H9 (cell line): ENCODE measurements around the gene PCED1A. TPM values are rescaled to one million over a fixed set of nuclear protein-coding genes. Genes with fewer than 3 reads are reported as not detected.

ENCODE experiments used
- DNase-seq: peaks from one replicate; pipeline ENCODE4 v3.0.0-alpha.2; 2017
- H2AFZ ChIP-seq: one replicate; pipeline ENCODE4 v1.6.1; 2013; ENCODE audit warnings: mild to moderate bottlenecking, low read length, control low read depth, moderate library complexity
- H2AK5ac ChIP-seq: 2 replicates; pipeline ENCODE4 v1.6.1; 2013; ENCODE audit warnings: low read length, control low read depth, mixed read lengths; ENCODE audit not compliant: insufficient read length
- H2BK120ac ChIP-seq: one replicate; pipeline ENCODE4 v1.6.1; 2013; ENCODE audit warnings: low read depth, mild to moderate bottlenecking, low read length, control low read depth, inconsistent platforms; ENCODE audit not compliant: poor library complexity, severe bottlenecking
- H2BK12ac ChIP-seq: 2 replicates; pipeline ENCODE4 v1.6.1; 2013; ENCODE audit warnings: low read length, control low read depth, mixed read lengths, low read depth; ENCODE audit not compliant: insufficient read length
- H2BK15ac ChIP-seq: 2 replicates; pipeline ENCODE4 v1.6.1; 2013; ENCODE audit warnings: low read depth, low read length, control low read depth
- H2BK20ac ChIP-seq: one replicate; pipeline ENCODE4 v1.6.1; 2013; ENCODE audit warnings: low read depth, mild to moderate bottlenecking, low read length, control low read depth, inconsistent platforms; ENCODE audit not compliant: poor library complexity, severe bottlenecking
- H2BK5ac ChIP-seq: 2 replicates; pipeline ENCODE4 v1.6.1; 2013; ENCODE audit warnings: low read length, control low read depth, mixed read lengths; ENCODE audit not compliant: insufficient read length
- H3K14ac ChIP-seq: 2 replicates; pipeline ENCODE4 v1.6.1; 2013; ENCODE audit warnings: low read length, control low read depth; ENCODE audit not compliant: insufficient read depth
- H3K18ac ChIP-seq: 2 replicates; pipeline ENCODE4 v1.6.1; 2013; ENCODE audit warnings: low read depth, mild to moderate bottlenecking, mixed read lengths, low read length, control low read depth; ENCODE audit not compliant: insufficient read length
- H3K23ac ChIP-seq: 2 replicates; pipeline ENCODE4 v1.6.1; 2013; ENCODE audit warnings: low read length, control low read depth, mixed read lengths, low read depth; ENCODE audit not compliant: insufficient read length
- H3K23me2 ChIP-seq: 2 replicates; pipeline ENCODE4 v1.6.1; 2013; ENCODE audit warnings: low read depth, mild to moderate bottlenecking, mixed read lengths, low read length, control low read depth; ENCODE audit not compliant: insufficient read length, poor library complexity, severe bottlenecking
- H3K27ac ChIP-seq: 2 replicates; pipeline ENCODE4 v1.5.1; 2013; ENCODE audit warnings: low read length, control low read depth, mixed read lengths, low read depth; ENCODE audit not compliant: insufficient read length
- H3K27me3 ChIP-seq: 2 replicates; pipeline ENCODE4 v1.6.1; 2013; ENCODE audit warnings: low read length, control low read depth, inconsistent platforms; ENCODE audit not compliant: insufficient read depth
- H3K4ac ChIP-seq: 2 replicates; pipeline ENCODE4 v1.6.1; 2013; ENCODE audit warnings: low read depth, mild to moderate bottlenecking, control low read depth, inconsistent platforms, low read length, moderate library complexity
- H3K4me1 ChIP-seq: 2 replicates; pipeline ENCODE4 v1.6.1; 2013; ENCODE audit warnings: low read length, control low read depth, inconsistent platforms; ENCODE audit not compliant: insufficient read depth
- H3K4me2 ChIP-seq: 2 replicates; pipeline ENCODE4 v1.6.1; 2013; ENCODE audit warnings: low read length, control low read depth, mixed read lengths; ENCODE audit not compliant: insufficient read length, insufficient read depth
- H3K56ac ChIP-seq: 2 replicates; pipeline ENCODE4 v1.6.1; 2013; ENCODE audit warnings: low read depth, mild to moderate bottlenecking, mixed read lengths, low read length, control low read depth; ENCODE audit not compliant: insufficient read length
- H3K79me1 ChIP-seq: 2 replicates; pipeline ENCODE4 v1.6.1; 2013; ENCODE audit warnings: low read depth, mild to moderate bottlenecking, moderate library complexity, low read length, control low read depth, inconsistent platforms; ENCODE audit not compliant: insufficient read depth, poor library complexity, severe bottlenecking
- H3K79me2 ChIP-seq: 2 replicates; pipeline ENCODE4 v1.6.1; 2013; ENCODE audit warnings: low read length, control low read depth, inconsistent platforms; ENCODE audit not compliant: insufficient read depth
- H3K9ac ChIP-seq: 2 replicates; pipeline ENCODE4 v1.6.1; 2013; ENCODE audit warnings: low read length, control low read depth, mixed read lengths; ENCODE audit not compliant: insufficient read length; ENCODE audit errors: extremely low read depth
- H3K9me3 ChIP-seq: one replicate; pipeline ENCODE4 v1.6.1; 2013; ENCODE audit warnings: low read depth, low read length, inconsistent platforms; ENCODE audit not compliant: control insufficient read depth
- H3T11ph ChIP-seq: one replicate; pipeline ENCODE4 v1.6.1; 2013; ENCODE audit warnings: mild to moderate bottlenecking, low read length, control low read depth, inconsistent platforms
- H4K20me1 ChIP-seq: one replicate; pipeline ENCODE4 v1.6.1; 2013; ENCODE audit not compliant: control insufficient read depth, insufficient read length, insufficient read depth
- H4K5ac ChIP-seq: 2 replicates; pipeline ENCODE4 v1.6.1; 2013; ENCODE audit warnings: low read depth, mild to moderate bottlenecking, mixed read lengths, low read length, control low read depth; ENCODE audit not compliant: insufficient read length
- H4K8ac ChIP-seq: replicated peaks from 2 replicates; pipeline ENCODE4 v1.6.1; 2013; ENCODE audit warnings: low read length, control low read depth, mixed read lengths, low read depth; ENCODE audit not compliant: insufficient read length
- H4K91ac ChIP-seq: 2 replicates; pipeline ENCODE4 v1.6.1; 2013; ENCODE audit warnings: low read depth, mild to moderate bottlenecking, moderate library complexity, mixed read lengths, low read length, control low read depth; ENCODE audit not compliant: insufficient read length
- H3K27ac Mint-ChIP-seq, 3 experiments: 2 replicates in 2 of 3; 3 replicates in 1 of 3; pipeline ENCODE4 v1.8.0; 2020 to 2021; ENCODE audit warnings: mixed read lengths in 3 of 3, mild to moderate bottlenecking in 1 of 3, moderate library complexity in 1 of 3
- H3K27me3 Mint-ChIP-seq: 2 replicates; pipeline ENCODE4 v1.8.0; 2021; ENCODE audit warnings: low read depth, mild to moderate bottlenecking, moderate library complexity, mixed read lengths
- H3K36me3 Mint-ChIP-seq, 3 experiments: 2 replicates in 2 of 3; 3 replicates in 1 of 3; pipeline ENCODE4 v1.8.0; 2020 to 2021; ENCODE audit warnings: low read depth in 3 of 3, mixed read lengths in 3 of 3; ENCODE audit not compliant: insufficient read depth in 1 of 3
- H3K4me1 Mint-ChIP-seq, 2 experiments: 2 replicates each; pipeline ENCODE4 v1.8.0; 2020; ENCODE audit warnings: mixed read lengths in 2 of 2
- H3K4me3 Mint-ChIP-seq, 2 experiments: 2 replicates in 1 of 2; 3 replicates in 1 of 2; pipeline ENCODE4 v1.8.0; 2020 to 2021; ENCODE audit warnings: mild to moderate bottlenecking in 2 of 2, mixed read lengths in 2 of 2, moderate library complexity in 1 of 2
- H3K9me3 Mint-ChIP-seq, 2 experiments: 2 replicates in 1 of 2; 3 replicates in 1 of 2; pipeline ENCODE4 v1.8.0; 2020; ENCODE audit warnings: mild to moderate bottlenecking in 2 of 2, mixed read lengths in 2 of 2, moderate library complexity in 1 of 2
- WGBS: extraction: QIAGEN DNeasy Blood & Tissue Kit; methylation state at CpG from one replicate; pipeline ENCODE4 v1.1.7; 2013; ENCODE audit warnings: missing lambda C conversion rate, low lambda C conversion rate, mixed read lengths; ENCODE audit not compliant: insufficient read length; ENCODE audit errors: extremely low coverage; 5-methylcytosine and 5-hydroxymethylcytosine counted together
- total RNA-seq: library from RNA; stranded (reverse); gene quantifications from 2 replicates; pipeline ENCODE4 v1.2.1, GENCODE V29; 2021
- TF ChIP-seq, protein P1 (sequence below): fragments of 200-600 bp; sonication (generic); conservative IDR thresholded peaks from 3 replicates; pipeline ENCODE4 v1.8.0; 2021; ENCODE audit warnings: antibody characterized with exemption, mild to moderate bottlenecking

The PCED1A gene
- total RNA-seq, 1 experiment from 2014 or later, result 30.8 TPM

GRCh38 chr20:2814587-2815051 lies 25.8 kb downstream of the PCED1A start, which contains the start of gene C20orf141:
TSS of gene C20orf141 (plus strand) at chr20:2814987. CDS start at chr20:2815185, 198 bp downstream.
- H2BK5ac ChIP-seq, result no peak within 1 kb of the TSS
- H3K14ac ChIP-seq, result no peak within 1 kb of the TSS
- H2BK120ac ChIP-seq, result no peak within 1 kb of the TSS
- no peaks in the 10 kb centered on the region for H3K23me2 ChIP-seq
- WGBS, result no CpG with 5 or more reads among the region's 5 CpGs
- no peak within 1 kb of the TSS for H4K8ac ChIP-seq
- H3K18ac ChIP-seq, result no peak within 1 kb of the TSS
- H3T11ph ChIP-seq, result no peak within 1 kb of the TSS
- H3K4me1 Mint-ChIP-seq, result no peaks in the 10 kb centered on the region; a peak in 2 of 4 replicates
- H3K56ac ChIP-seq, result no peak within 1 kb of the TSS
- H3K23ac ChIP-seq, result no peak within 1 kb of the TSS
- peaks cover 8 to 11% of the 10 kb centered on the region in 2 experiments; a peak in 4 of 5 replicates for H3K9me3 Mint-ChIP-seq
- no peak within 1 kb of the TSS for H3K4me2 ChIP-seq
- no peaks in the 10 kb centered on the region for H3K9me3 ChIP-seq
- no peaks in the 10 kb centered on the region; a peak in 1 of 7 replicates for H3K36me3 Mint-ChIP-seq
- H2AK5ac ChIP-seq, result no peak within 1 kb of the TSS
- no peak within 1 kb of the TSS for H2AFZ ChIP-seq
- H3K27me3 Mint-ChIP-seq, result peaks cover 22% of the 10 kb centered on the region
- H3K9ac ChIP-seq, result no peak within 1 kb of the TSS
- H3K4me3 Mint-ChIP-seq, result no peak within 1 kb of the TSS
- H3K27ac ChIP-seq, result no peak within 1 kb of the TSS
- TF ChIP-seq, protein P1, sequence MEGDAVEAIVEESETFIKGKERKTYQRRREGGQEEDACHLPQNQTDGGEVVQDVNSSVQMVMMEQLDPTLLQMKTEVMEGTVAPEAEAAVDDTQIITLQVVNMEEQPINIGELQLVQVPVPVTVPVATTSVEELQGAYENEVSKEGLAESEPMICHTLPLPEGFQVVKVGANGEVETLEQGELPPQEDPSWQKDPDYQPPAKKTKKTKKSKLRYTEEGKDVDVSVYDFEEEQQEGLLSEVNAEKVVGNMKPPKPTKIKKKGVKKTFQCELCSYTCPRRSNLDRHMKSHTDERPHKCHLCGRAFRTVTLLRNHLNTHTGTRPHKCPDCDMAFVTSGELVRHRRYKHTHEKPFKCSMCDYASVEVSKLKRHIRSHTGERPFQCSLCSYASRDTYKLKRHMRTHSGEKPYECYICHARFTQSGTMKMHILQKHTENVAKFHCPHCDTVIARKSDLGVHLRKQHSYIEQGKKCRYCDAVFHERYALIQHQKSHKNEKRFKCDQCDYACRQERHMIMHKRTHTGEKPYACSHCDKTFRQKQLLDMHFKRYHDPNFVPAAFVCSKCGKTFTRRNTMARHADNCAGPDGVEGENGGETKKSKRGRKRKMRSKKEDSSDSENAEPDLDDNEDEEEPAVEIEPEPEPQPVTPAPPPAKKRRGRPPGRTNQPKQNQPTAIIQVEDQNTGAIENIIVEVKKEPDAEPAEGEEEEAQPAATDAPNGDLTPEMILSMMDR, result no peak
- no peaks in the 10 kb centered on the region for H3K79me2 ChIP-seq
- H3K4me1 ChIP-seq, result no peaks in the 10 kb centered on the region
- peak within 1 kb of the TSS in 2 of 3 experiments; percentile 8 to 50; a peak in 2 of 7 replicates for H3K27ac Mint-ChIP-seq
- DNase-seq, result no peak
- H3K4ac ChIP-seq, result no peak within 1 kb of the TSS
- no peak within 1 kb of the TSS for H4K5ac ChIP-seq
- no peak within 1 kb of the TSS for H4K91ac ChIP-seq
- no peaks in the 10 kb centered on the region for H4K20me1 ChIP-seq
- no peaks in the 10 kb centered on the region for H3K27me3 ChIP-seq
- H2BK15ac ChIP-seq, result no peak within 1 kb of the TSS
- H2BK20ac ChIP-seq, result no peak within 1 kb of the TSS
- H3K79me1 ChIP-seq, result no peaks in the 10 kb centered on the region
- no peak within 1 kb of the TSS for H2BK12ac ChIP-seq
